OCI-M1 (cell line): Measurements from ENCODE around the gene CRIM1.

Source experiments
- DNase-seq: peaks from one replicate; lab custom pipeline; 2025; lab: John Stamatoyannopoulos, UW

Gene CRIM1

GRCh38 chr2:36520431-36520830 lies 164.9 kb downstream of the CRIM1 start:
- no peak for DNase-seq

GRCh38 chr2:36523153-36523552 lies 167.6 kb downstream of the CRIM1 start:
- no peak for DNase-seq

GRCh38 chr2:36525245-36525644 lies 169.7 kb downstream of the CRIM1 start:
- no peak for DNase-seq

- no peak for DNase-seq
Observed at GRCh38 chr2:36526226-36526625, 170.6 kb downstream of the CRIM1 start.

- no peak for DNase-seq
Observed at GRCh38 chr2:36528274-36528673, 172.7 kb downstream of the CRIM1 start.

- DNase-seq, result no peak
Observed at GRCh38 chr2:36528766-36529392, 173.3 kb downstream of the CRIM1 start.

- peak; percentile 45 for DNase-seq
Observed at GRCh38 chr2:36530178-36530982, 174.8 kb downstream of the CRIM1 start.

GRCh38 chr2:36530983-36531354 lies 175.4 kb downstream of the CRIM1 start:
- DNase-seq, result peak; percentile 82

GRCh38 chr2:36534275-36534799 lies 178.8 kb downstream of the CRIM1 start:
- no peak for DNase-seq

- DNase-seq, result no peak
Observed at GRCh38 chr2:36535099-36535498, 179.5 kb downstream of the CRIM1 start.

- DNase-seq, result peak; percentile 54
Observed at GRCh38 chr2:36536776-36537175, 181.2 kb downstream of the CRIM1 start.

- DNase-seq, result peak; percentile 87
Observed at GRCh38 chr2:36538335-36538734, 182.8 kb downstream of the CRIM1 start.

GRCh38 chr2:36539631-36540030 lies 184.1 kb downstream of the CRIM1 start:
- DNase-seq, result no peak

GRCh38 chr2:36540986-36541754 lies 185.6 kb downstream of the CRIM1 start:
- no peak for DNase-seq

GRCh38 chr2:36541891-36542595 lies 186.5 kb downstream of the CRIM1 start:
- no peak for DNase-seq

GRCh38 chr2:36544638-36545338 lies 189.2 kb downstream of the CRIM1 start:
- DNase-seq, result peak; percentile 17

- DNase-seq, result no peak
Observed at GRCh38 chr2:36545871-36546416, 190.4 kb downstream of the CRIM1 start.

- DNase-seq, result no peak
Observed at GRCh38 chr2:36547906-36548305, 192.3 kb downstream of the CRIM1 start.

GRCh38 chr2:36549165-36549574 lies 193.6 kb downstream of the CRIM1 start:
- no peak for DNase-seq

- no peak for DNase-seq
Observed at GRCh38 chr2:36550006-36550405, 194.4 kb downstream of the CRIM1 start.

GRCh38 chr2:36553683-36554082 lies 198.1 kb downstream of the CRIM1 start:
- DNase-seq, result no peak
